Keratinocyte (primary cell): ENCODE results near the gene SLC39A13. TPM values are rescaled to one million over a fixed set of nuclear protein-coding genes. Genes with fewer than 3 reads are reported as not detected.

Experiments used
- DNase-seq: peaks from one replicate; pipeline ENCODE4 v3.0.0-alpha.2; 2011; ENCODE audit warnings: low read depth, missing footprints, low spot score
- FAIRE-seq: peaks from 2 replicates; lab custom pipeline; 2011; peaks lifted over from hg19 to GRCh38; lab: Jason Lieb, UNC
- H2AFZ ChIP-seq: 2 replicates; pipeline ENCODE4 v1.6.0; 2012; ENCODE audit warnings: low read length, control low read depth, inconsistent platforms; ENCODE audit not compliant: control insufficient read depth
- H3K27ac ChIP-seq: 2 replicates; pipeline ENCODE4 v1.5.1; 2011; ENCODE audit warnings: low read length; ENCODE audit not compliant: control insufficient read depth, insufficient read depth
- H3K27me3 ChIP-seq: 3 replicates; pipeline ENCODE4 v1.6.0; 2011; ENCODE audit warnings: low read length; ENCODE audit not compliant: control insufficient read depth, insufficient read depth; ENCODE audit errors: extremely low read depth
- H3K36me3 ChIP-seq, 2 experiments: 2 replicates in 1 of 2; 3 replicates in 1 of 2; pipeline ENCODE4 v1.5.1; 2011; ENCODE audit warnings: low read length in 2 of 2, mild to moderate bottlenecking in 1 of 2; ENCODE audit not compliant: control insufficient read depth in 2 of 2, insufficient read depth in 2 of 2; ENCODE audit errors: extremely low read depth in 1 of 2
- H3K4me1 ChIP-seq: 3 replicates; pipeline ENCODE4 v1.5.1; 2011; ENCODE audit warnings: low read length; ENCODE audit not compliant: control insufficient read depth, insufficient read depth; ENCODE audit errors: extremely low read depth
- H3K4me2 ChIP-seq: 3 replicates; pipeline ENCODE4 v1.6.0; 2011; ENCODE audit warnings: low read depth, low read length; ENCODE audit not compliant: control insufficient read depth, insufficient read depth; ENCODE audit errors: extremely low read depth
- H3K4me3 ChIP-seq, 3 experiments: fragments of 200-600 bp in 1 of 3; sonication (generic) in 1 of 3; 2 replicates in 2 of 3; 3 replicates in 1 of 3; pipeline ENCODE4 v1.5.1; 2011 to 2016; ENCODE audit warnings: low read length in 3 of 3, mild to moderate bottlenecking in 3 of 3, control low read depth in 2 of 3, inconsistent platforms in 1 of 3, low read depth in 1 of 3, mixed read lengths in 1 of 3, mixed run types in 1 of 3, moderate library complexity in 1 of 3; ENCODE audit not compliant: control insufficient read depth in 2 of 3, insufficient read depth in 2 of 3; ENCODE audit errors: extremely low read depth in 1 of 3
- H3K79me2 ChIP-seq: 2 replicates; pipeline ENCODE4 v1.6.0; 2012; ENCODE audit warnings: low read length; ENCODE audit not compliant: control insufficient read depth, insufficient read depth
- H3K9ac ChIP-seq: 3 replicates; pipeline ENCODE4 v1.6.0; 2011; ENCODE audit warnings: low read length; ENCODE audit not compliant: control insufficient read depth, insufficient read depth; ENCODE audit errors: extremely low read depth
- H3K9me1 ChIP-seq: 3 replicates; pipeline ENCODE4 v1.6.0; 2011; ENCODE audit warnings: low read length; ENCODE audit not compliant: control insufficient read depth, insufficient read depth; ENCODE audit errors: extremely low read depth
- H3K9me3 ChIP-seq: 2 replicates; pipeline ENCODE4 v1.5.1; 2012; ENCODE audit warnings: low read depth, low read length; ENCODE audit not compliant: control insufficient read depth
- H4K20me1 ChIP-seq: 3 replicates; pipeline ENCODE4 v1.6.0; 2011; ENCODE audit warnings: low read length; ENCODE audit not compliant: control insufficient read depth, insufficient read depth; ENCODE audit errors: extremely low read depth
- CTCF ChIP-seq, 3 experiments: IDR thresholded peaks in 1 of 3; conservative IDR thresholded peaks in 1 of 3; optimal IDR thresholded peaks in 1 of 3; 2 replicates in 2 of 3; 3 replicates in 1 of 3; pipeline versions ENCODE3 to v1.5.1; 2011; ENCODE audit warnings: low read length in 3 of 3, mild to moderate bottlenecking in 3 of 3, moderate library complexity in 2 of 3, control low read depth in 1 of 3, inconsistent platforms in 1 of 3; ENCODE audit not compliant: insufficient read depth in 2 of 3; ENCODE audit errors: extremely low read depth in 1 of 3
- EZH2 ChIP-seq: IDR thresholded peaks from one replicate; pipeline ENCODE4 v1.6.1; 2012; ENCODE audit warnings: inconsistent platforms, mild to moderate bottlenecking, low read length, moderate library complexity
- dilution Hi-C: fragments of 300-500 bp; cut with MboI; formaldehyde crosslinking; loops from one replicate; pipeline ENCODE4 v1.7.0; 2020; ENCODE audit warnings: low sequenced_read_pairs; ENCODE audit not compliant: extremely low pct_ligation_motif_present
- polyA plus RNA-seq, 5 experiments: library from polyadenylated mRNA; depleted of rRNA in 3 of 5; stranded (reverse) in 3 of 5; stranded (forward) in 1 of 5; unstranded in 1 of 5; fragments of >200 nt; gene quantifications; 1 replicate in 1 of 5; 2 replicates in 3 of 5; 3 replicates in 1 of 5; pipeline versions ENCODE4 v1.2.1 to v1.2.3, GENCODE V29; 2011 to 2012; ENCODE audit warnings: missing spikeins in 2 of 5, low read depth in 1 of 5, low replicate concordance in 1 of 5

The SLC39A13 gene
- polyA plus RNA-seq, 1 donor (not counting 4 experiments of a cell fraction or from before 2014, with no cell fraction given) = 35.3 TPM

- Histone ChIP-seq H3K36me3 (no peaks in the 10 kb centered on the region), H3K9me3 (no peaks in the 10 kb centered on the region), H3K27ac (no peak overlapping the region), H2AFZ (no peak overlapping the region), H4K20me1 (no peaks in the 10 kb centered on the region), H3K4me1 (peaks cover 21% of the 10 kb centered on the region), H3K79me2 (no peaks in the 10 kb centered on the region), H3K4me3 (no peak overlapping the region), H3K4me2 (no peak overlapping the region), H3K27me3 (no peaks in the 10 kb centered on the region), H3K9ac (no peak overlapping the region), H3K9me1 (no peaks in the 10 kb centered on the region)
- dilution Hi-C loops = no loop called here
- TF ChIP-seq CTCF (optimal IDR thresholded peaks at IDR 0.05 in 1 of 3, IDR thresholded peaks at IDR 0.05 in 1 of 3, conservative IDR thresholded peaks at IDR 0.05 in 1 of 3; ENCODE audit: extremely low read depth in 1 of 3, insufficient read depth in 2 of 3, low read length in 3 of 3) = no peak
- DNase-seq = no peak
- FAIRE-seq = no peak
These were observed 12.4 kb upstream of the SLC39A13 start for GRCh38 chr11:47396049-47396320.

- Histone ChIP-seq H3K4me1 (peaks cover 21% of the 10 kb centered on the region), H3K27ac (no peak overlapping the region), H4K20me1 (no peaks in the 10 kb centered on the region), H3K79me2 (no peaks in the 10 kb centered on the region), H3K27me3 (no peaks in the 10 kb centered on the region), H3K9ac (no peak overlapping the region), H3K4me2 (no peak overlapping the region), H3K9me3 (no peaks in the 10 kb centered on the region), H3K4me3 (no peak overlapping the region), H2AFZ (no peak overlapping the region), H3K9me1 (no peaks in the 10 kb centered on the region), H3K36me3 (no peaks in the 10 kb centered on the region)
- TF ChIP-seq CTCF (optimal IDR thresholded peaks at IDR 0.05 in 1 of 3, IDR thresholded peaks at IDR 0.05 in 1 of 3, conservative IDR thresholded peaks at IDR 0.05 in 1 of 3; ENCODE audit: extremely low read depth in 1 of 3, insufficient read depth in 2 of 3, low read length in 3 of 3) (no peak), EZH2 (no peak)
- FAIRE-seq (no peak), DNase-seq (no peak)
- dilution Hi-C loops = no loop called here
These were observed 10.4 kb upstream of the SLC39A13 start for GRCh38 chr11:47398011-47398410.
